H9 (cell line): ENCODE data around the gene FAM209A. TPM values are rescaled to one million over a fixed set of nuclear protein-coding genes. Genes with fewer than 3 reads are reported as not detected.

Experiments used
- DNase-seq: peaks from one replicate; pipeline ENCODE4 v3.0.0-alpha.2; 2017
- H2AFZ ChIP-seq: one replicate; pipeline ENCODE4 v1.6.1; 2013; ENCODE audit warnings: mild to moderate bottlenecking, low read length, control low read depth, moderate library complexity
- H2AK5ac ChIP-seq: 2 replicates; pipeline ENCODE4 v1.6.1; 2013; ENCODE audit warnings: low read length, control low read depth, mixed read lengths; ENCODE audit not compliant: insufficient read length
- H2BK120ac ChIP-seq: one replicate; pipeline ENCODE4 v1.6.1; 2013; ENCODE audit warnings: low read depth, mild to moderate bottlenecking, low read length, control low read depth, inconsistent platforms; ENCODE audit not compliant: poor library complexity, severe bottlenecking
- H2BK12ac ChIP-seq: 2 replicates; pipeline ENCODE4 v1.6.1; 2013; ENCODE audit warnings: low read length, control low read depth, mixed read lengths, low read depth; ENCODE audit not compliant: insufficient read length
- H2BK15ac ChIP-seq: 2 replicates; pipeline ENCODE4 v1.6.1; 2013; ENCODE audit warnings: low read depth, low read length, control low read depth
- H2BK20ac ChIP-seq: one replicate; pipeline ENCODE4 v1.6.1; 2013; ENCODE audit warnings: low read depth, mild to moderate bottlenecking, low read length, control low read depth, inconsistent platforms; ENCODE audit not compliant: poor library complexity, severe bottlenecking
- H2BK5ac ChIP-seq: 2 replicates; pipeline ENCODE4 v1.6.1; 2013; ENCODE audit warnings: low read length, control low read depth, mixed read lengths; ENCODE audit not compliant: insufficient read length
- H3K14ac ChIP-seq: 2 replicates; pipeline ENCODE4 v1.6.1; 2013; ENCODE audit warnings: low read length, control low read depth; ENCODE audit not compliant: insufficient read depth
- H3K18ac ChIP-seq: 2 replicates; pipeline ENCODE4 v1.6.1; 2013; ENCODE audit warnings: low read depth, mild to moderate bottlenecking, mixed read lengths, low read length, control low read depth; ENCODE audit not compliant: insufficient read length
- H3K23ac ChIP-seq: 2 replicates; pipeline ENCODE4 v1.6.1; 2013; ENCODE audit warnings: low read length, control low read depth, mixed read lengths, low read depth; ENCODE audit not compliant: insufficient read length
- H3K23me2 ChIP-seq: 2 replicates; pipeline ENCODE4 v1.6.1; 2013; ENCODE audit warnings: low read depth, mild to moderate bottlenecking, mixed read lengths, low read length, control low read depth; ENCODE audit not compliant: insufficient read length, poor library complexity, severe bottlenecking
- H3K27ac ChIP-seq: 2 replicates; pipeline ENCODE4 v1.5.1; 2013; ENCODE audit warnings: low read length, control low read depth, mixed read lengths, low read depth; ENCODE audit not compliant: insufficient read length
- H3K27me3 ChIP-seq: 2 replicates; pipeline ENCODE4 v1.6.1; 2013; ENCODE audit warnings: low read length, control low read depth, inconsistent platforms; ENCODE audit not compliant: insufficient read depth
- H3K4ac ChIP-seq: 2 replicates; pipeline ENCODE4 v1.6.1; 2013; ENCODE audit warnings: low read depth, mild to moderate bottlenecking, control low read depth, inconsistent platforms, low read length, moderate library complexity
- H3K4me1 ChIP-seq: 2 replicates; pipeline ENCODE4 v1.6.1; 2013; ENCODE audit warnings: low read length, control low read depth, inconsistent platforms; ENCODE audit not compliant: insufficient read depth
- H3K4me2 ChIP-seq: 2 replicates; pipeline ENCODE4 v1.6.1; 2013; ENCODE audit warnings: low read length, control low read depth, mixed read lengths; ENCODE audit not compliant: insufficient read length, insufficient read depth
- H3K56ac ChIP-seq: 2 replicates; pipeline ENCODE4 v1.6.1; 2013; ENCODE audit warnings: low read depth, mild to moderate bottlenecking, mixed read lengths, low read length, control low read depth; ENCODE audit not compliant: insufficient read length
- H3K79me1 ChIP-seq: 2 replicates; pipeline ENCODE4 v1.6.1; 2013; ENCODE audit warnings: low read depth, mild to moderate bottlenecking, moderate library complexity, low read length, control low read depth, inconsistent platforms; ENCODE audit not compliant: insufficient read depth, poor library complexity, severe bottlenecking
- H3K79me2 ChIP-seq: 2 replicates; pipeline ENCODE4 v1.6.1; 2013; ENCODE audit warnings: low read length, control low read depth, inconsistent platforms; ENCODE audit not compliant: insufficient read depth
- H3K9ac ChIP-seq: 2 replicates; pipeline ENCODE4 v1.6.1; 2013; ENCODE audit warnings: low read length, control low read depth, mixed read lengths; ENCODE audit not compliant: insufficient read length; ENCODE audit errors: extremely low read depth
- H3K9me3 ChIP-seq: one replicate; pipeline ENCODE4 v1.6.1; 2013; ENCODE audit warnings: low read depth, low read length, inconsistent platforms; ENCODE audit not compliant: control insufficient read depth
- H3T11ph ChIP-seq: one replicate; pipeline ENCODE4 v1.6.1; 2013; ENCODE audit warnings: mild to moderate bottlenecking, low read length, control low read depth, inconsistent platforms
- H4K20me1 ChIP-seq: one replicate; pipeline ENCODE4 v1.6.1; 2013; ENCODE audit not compliant: control insufficient read depth, insufficient read length, insufficient read depth
- H4K5ac ChIP-seq: 2 replicates; pipeline ENCODE4 v1.6.1; 2013; ENCODE audit warnings: low read depth, mild to moderate bottlenecking, mixed read lengths, low read length, control low read depth; ENCODE audit not compliant: insufficient read length
- H4K8ac ChIP-seq: replicated peaks from 2 replicates; pipeline ENCODE4 v1.6.1; 2013; ENCODE audit warnings: low read length, control low read depth, mixed read lengths, low read depth; ENCODE audit not compliant: insufficient read length
- H4K91ac ChIP-seq: 2 replicates; pipeline ENCODE4 v1.6.1; 2013; ENCODE audit warnings: low read depth, mild to moderate bottlenecking, moderate library complexity, mixed read lengths, low read length, control low read depth; ENCODE audit not compliant: insufficient read length
- H3K27ac Mint-ChIP-seq, 3 experiments: 2 replicates in 2 of 3; 3 replicates in 1 of 3; pipeline ENCODE4 v1.8.0; 2020 to 2021; ENCODE audit warnings: mixed read lengths in 3 of 3, mild to moderate bottlenecking in 1 of 3, moderate library complexity in 1 of 3
- H3K27me3 Mint-ChIP-seq: 2 replicates; pipeline ENCODE4 v1.8.0; 2021; ENCODE audit warnings: low read depth, mild to moderate bottlenecking, moderate library complexity, mixed read lengths
- H3K36me3 Mint-ChIP-seq, 3 experiments: 2 replicates in 2 of 3; 3 replicates in 1 of 3; pipeline ENCODE4 v1.8.0; 2020 to 2021; ENCODE audit warnings: low read depth in 3 of 3, mixed read lengths in 3 of 3; ENCODE audit not compliant: insufficient read depth in 1 of 3
- H3K4me1 Mint-ChIP-seq, 2 experiments: 2 replicates each; pipeline ENCODE4 v1.8.0; 2020; ENCODE audit warnings: mixed read lengths in 2 of 2
- H3K4me3 Mint-ChIP-seq, 2 experiments: 2 replicates in 1 of 2; 3 replicates in 1 of 2; pipeline ENCODE4 v1.8.0; 2020 to 2021; ENCODE audit warnings: mild to moderate bottlenecking in 2 of 2, mixed read lengths in 2 of 2, moderate library complexity in 1 of 2
- H3K9me3 Mint-ChIP-seq, 2 experiments: 2 replicates in 1 of 2; 3 replicates in 1 of 2; pipeline ENCODE4 v1.8.0; 2020; ENCODE audit warnings: mild to moderate bottlenecking in 2 of 2, mixed read lengths in 2 of 2, moderate library complexity in 1 of 2
- CTCF ChIP-seq: fragments of 200-600 bp; sonication (generic); conservative IDR thresholded peaks from 3 replicates; pipeline ENCODE4 v1.8.0; 2021; ENCODE audit warnings: antibody characterized with exemption, mild to moderate bottlenecking
- WGBS: extraction: QIAGEN DNeasy Blood & Tissue Kit; methylation state at CpG from one replicate; pipeline ENCODE4 v1.1.7; 2013; ENCODE audit warnings: missing lambda C conversion rate, low lambda C conversion rate, mixed read lengths; ENCODE audit not compliant: insufficient read length; ENCODE audit errors: extremely low coverage; 5-methylcytosine and 5-hydroxymethylcytosine counted together
- total RNA-seq: library from RNA; stranded (reverse); gene quantifications from 2 replicates; pipeline ENCODE4 v1.2.1, GENCODE V29; 2021

The FAM209A gene
- total RNA-seq, 1 experiment from 2014 or later: not detected

- Histone ChIP-seq H3K4me2 (no peak overlapping the region), H4K5ac (no peak overlapping the region), H3K23me2 (no peaks in the 10 kb centered on the region), H2BK20ac (no peak overlapping the region), H3K14ac (no peak overlapping the region), H2BK5ac (no peak overlapping the region), H4K20me1 (no peaks in the 10 kb centered on the region), H3K27ac (no peak overlapping the region), H3K23ac (no peak overlapping the region), H3K9ac (no peak overlapping the region), H4K91ac (no peak overlapping the region), H3K4me1 (no peaks in the 10 kb centered on the region), H2BK12ac (no peak overlapping the region), H2BK15ac (no peak overlapping the region), H4K8ac (no peak overlapping the region), H3T11ph (no peak overlapping the region), H2BK120ac (no peak overlapping the region), H3K79me2 (no peaks in the 10 kb centered on the region), H3K56ac (no peak overlapping the region), H2AK5ac (no peak overlapping the region), H3K4ac (no peak overlapping the region), H3K27me3 (no peaks in the 10 kb centered on the region), H3K18ac (no peak overlapping the region), H3K9me3 (no peaks in the 10 kb centered on the region), H2AFZ (no peak overlapping the region), H3K79me1 (no peaks in the 10 kb centered on the region)
- no peak overlapping the region for H3K4me3 Mint-ChIP-seq
- H3K9me3 Mint-ChIP-seq: peaks cover 0 to 3% of the 10 kb centered on the region in 2 experiments; a peak in 2 of 5 replicates
- H3K4me1 Mint-ChIP-seq: peaks cover 14 to 16% of the 10 kb centered on the region in 2 experiments
- H3K27ac Mint-ChIP-seq: no peak overlapping the region
- peaks cover 2% of the 10 kb centered on the region; the same call in 1 of the 2 replicates for H3K27me3 Mint-ChIP-seq
- no CpG with 5 or more reads among the region's 2 CpGs for WGBS
- no peak for DNase-seq
- no peak for TF ChIP-seq CTCF
- no peaks in the 10 kb centered on the region for H3K36me3 Mint-ChIP-seq
Observed at GRCh38 chr20:56570832-56571231, 46.3 kb downstream of the FAM209A start.
